Measurements from ENCODE around the gene KIRREL1.

The KIRREL1 gene

GRCh38 chr1:157993147-157993917, at the start of gene KIRREL1:
Gene KIRREL1 (plus strand): TSS chr1:157993645. CDS start chr1:157993677, 32 bp downstream.
- peak in 1 of 2 donors; percentile 12 for DNase-seq

DNA sequence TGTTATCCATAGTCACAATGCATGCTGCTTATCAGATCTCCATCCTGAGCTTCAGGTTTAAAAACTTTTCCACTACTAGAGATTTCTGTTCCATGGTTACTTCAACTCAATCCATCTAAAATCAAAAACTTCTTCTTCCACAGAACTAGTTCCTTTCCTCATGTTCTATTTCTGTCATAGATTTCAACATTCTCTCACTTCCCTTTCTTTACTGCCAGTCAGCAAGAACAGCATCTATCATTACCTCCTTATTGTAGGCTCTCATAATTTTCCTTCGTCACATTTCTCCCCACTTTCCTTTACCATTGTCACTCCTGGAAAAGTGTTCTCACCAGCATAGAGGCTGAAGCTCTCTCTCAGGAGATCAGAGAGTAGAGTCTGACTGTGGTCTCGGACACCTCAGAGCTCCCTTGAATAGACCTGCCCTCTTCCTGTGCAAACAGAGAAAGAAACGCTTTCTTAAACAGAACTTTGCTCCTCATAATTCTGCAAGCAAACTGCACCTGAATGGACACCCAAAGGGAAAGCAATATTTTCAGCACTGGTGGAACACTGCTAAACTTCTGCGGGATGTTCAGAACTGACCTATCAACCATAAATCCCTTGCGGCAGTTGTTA, 48.7 kb upstream of the KIRREL1 start:
- DNase-seq = peak in 1 of 2 donors; percentile 14

DNA sequence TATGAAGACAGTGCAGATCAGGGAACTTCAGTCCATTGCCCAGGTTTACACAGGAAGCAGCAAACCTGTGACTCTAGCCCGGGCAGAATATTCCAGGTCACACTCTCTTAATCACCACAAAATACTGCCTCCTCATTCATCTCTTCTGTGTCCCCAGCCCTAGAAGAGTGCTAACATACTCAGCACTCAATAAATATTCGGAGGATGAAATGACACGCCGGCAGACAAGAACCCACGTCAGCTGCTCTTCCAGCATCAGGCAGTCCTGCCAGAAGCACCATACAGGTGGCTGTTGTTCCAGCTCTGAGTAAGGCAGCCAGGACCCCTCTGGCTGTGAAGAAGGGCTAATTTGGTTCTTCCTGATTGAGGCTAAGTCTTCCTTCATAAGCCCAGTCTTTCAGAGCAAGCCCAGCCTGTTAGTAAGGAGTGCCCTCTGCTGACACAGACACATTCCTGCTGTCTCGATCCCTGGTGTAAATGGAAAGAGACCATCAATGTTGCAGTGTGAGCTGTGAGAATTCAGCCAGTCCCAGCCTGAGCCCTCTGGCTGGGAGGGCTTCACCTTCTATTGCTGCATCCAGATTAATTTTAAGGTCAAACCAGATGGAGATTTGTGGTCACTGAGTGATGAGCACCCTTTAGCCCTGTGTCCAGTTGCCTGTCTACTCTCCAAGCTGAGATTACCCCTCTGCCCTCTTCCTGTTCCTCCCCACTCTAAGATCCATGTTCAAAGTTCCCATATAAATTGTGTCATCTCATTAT, 45.0 kb upstream of the KIRREL1 start:
- DNase-seq = peak; percentile 29 to 65

- no peak for DNase-seq
Observed at GRCh38 chr1:157949074-157949354, 44.4 kb upstream of the KIRREL1 start.

DNA sequence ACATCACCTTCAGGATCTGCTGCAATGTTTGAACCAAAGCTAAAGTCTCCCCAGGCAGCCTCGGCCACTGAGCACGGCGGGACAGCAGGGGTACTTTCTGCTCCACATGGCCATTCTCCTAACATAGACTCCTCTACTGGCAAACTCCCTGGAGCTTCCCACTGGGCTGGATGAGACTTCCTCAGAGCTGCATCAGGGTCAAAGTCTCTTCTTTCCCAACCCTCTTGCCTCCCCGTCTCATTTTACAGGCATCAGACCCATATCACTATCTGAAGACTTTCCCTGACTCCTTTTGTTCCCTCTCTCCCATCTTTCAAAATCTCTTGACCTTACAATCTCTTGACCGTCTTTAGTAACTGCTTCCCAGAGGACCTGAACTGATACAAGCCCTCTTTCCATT, 42.2 kb upstream of the KIRREL1 start:
- no peak for DNase-seq

- DNase-seq = no peak
Observed at GRCh38 chr1:157952601-157953000, 40.8 kb upstream of the KIRREL1 start.

DNA sequence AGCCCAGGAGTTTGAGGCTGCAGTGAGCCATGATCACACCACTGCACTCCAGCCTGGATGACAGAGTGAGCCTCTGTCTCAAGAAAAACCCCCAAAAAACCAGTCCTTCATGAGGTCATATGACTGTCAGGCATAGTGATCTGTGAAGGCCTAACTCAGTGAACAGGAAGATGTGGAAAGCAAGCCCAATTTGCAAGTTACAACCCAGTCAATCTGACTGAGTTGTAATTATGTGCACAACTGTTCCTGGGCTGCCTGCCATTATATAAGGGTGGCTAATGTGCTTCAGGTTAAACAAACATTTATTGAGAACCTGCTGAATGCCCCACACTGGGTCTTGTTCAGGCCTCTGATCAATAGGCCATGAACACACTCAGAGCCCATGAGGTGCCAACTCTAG, 38.2 kb upstream of the KIRREL1 start:
- no peak for DNase-seq

GRCh38 chr1:157955857-157956256, 37.6 kb upstream of the KIRREL1 start:
- peak in 1 of 2 donors; percentile 1 for DNase-seq

- no peak for DNase-seq
Observed at GRCh38 chr1:157956732-157957131, 36.7 kb upstream of the KIRREL1 start.

GRCh38 chr1:157958263-157958662, 35.2 kb upstream of the KIRREL1 start:
- DNase-seq = no peak

DNA sequence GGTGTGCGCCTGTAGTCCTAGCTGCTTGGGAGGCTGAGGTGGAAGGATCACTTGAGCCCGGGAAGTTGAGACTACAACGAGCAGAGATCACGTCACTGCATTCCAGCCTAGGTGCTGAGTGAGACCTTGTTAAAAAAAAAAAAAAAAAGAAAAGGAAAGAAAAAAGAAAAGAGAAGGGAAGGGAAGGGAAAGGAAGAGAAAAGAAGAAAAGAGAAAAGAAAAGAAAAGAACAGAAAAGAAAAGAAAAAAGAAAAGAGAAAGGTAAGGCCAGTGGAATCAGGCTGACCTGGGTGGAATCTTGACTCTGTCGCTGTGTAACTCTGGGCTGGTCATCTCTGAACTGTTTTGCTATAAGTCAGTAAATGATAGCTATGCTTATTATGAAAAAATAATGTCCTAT, 33.7 kb upstream of the KIRREL1 start:
- DNase-seq = no peak

DNA sequence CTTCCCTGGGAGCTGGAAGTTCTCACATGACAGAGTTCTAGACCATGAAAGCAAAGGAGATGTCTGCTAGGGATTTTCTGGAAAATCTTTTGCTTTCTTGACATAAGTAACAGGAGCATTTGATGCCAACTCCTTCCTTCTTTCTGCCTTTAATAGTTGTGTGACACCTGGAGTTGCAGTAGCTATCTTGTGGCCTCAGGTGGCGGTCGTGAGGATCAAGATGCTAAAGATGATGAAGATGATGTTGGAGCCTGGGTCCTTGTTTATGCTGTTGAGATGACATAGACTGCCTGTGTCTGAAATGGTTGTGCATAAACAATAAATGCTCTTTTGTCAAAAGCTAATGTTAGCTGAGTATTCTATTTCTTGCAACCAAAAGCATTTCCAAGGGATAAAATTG, 32.7 kb upstream of the KIRREL1 start:
- no peak for DNase-seq

DNA sequence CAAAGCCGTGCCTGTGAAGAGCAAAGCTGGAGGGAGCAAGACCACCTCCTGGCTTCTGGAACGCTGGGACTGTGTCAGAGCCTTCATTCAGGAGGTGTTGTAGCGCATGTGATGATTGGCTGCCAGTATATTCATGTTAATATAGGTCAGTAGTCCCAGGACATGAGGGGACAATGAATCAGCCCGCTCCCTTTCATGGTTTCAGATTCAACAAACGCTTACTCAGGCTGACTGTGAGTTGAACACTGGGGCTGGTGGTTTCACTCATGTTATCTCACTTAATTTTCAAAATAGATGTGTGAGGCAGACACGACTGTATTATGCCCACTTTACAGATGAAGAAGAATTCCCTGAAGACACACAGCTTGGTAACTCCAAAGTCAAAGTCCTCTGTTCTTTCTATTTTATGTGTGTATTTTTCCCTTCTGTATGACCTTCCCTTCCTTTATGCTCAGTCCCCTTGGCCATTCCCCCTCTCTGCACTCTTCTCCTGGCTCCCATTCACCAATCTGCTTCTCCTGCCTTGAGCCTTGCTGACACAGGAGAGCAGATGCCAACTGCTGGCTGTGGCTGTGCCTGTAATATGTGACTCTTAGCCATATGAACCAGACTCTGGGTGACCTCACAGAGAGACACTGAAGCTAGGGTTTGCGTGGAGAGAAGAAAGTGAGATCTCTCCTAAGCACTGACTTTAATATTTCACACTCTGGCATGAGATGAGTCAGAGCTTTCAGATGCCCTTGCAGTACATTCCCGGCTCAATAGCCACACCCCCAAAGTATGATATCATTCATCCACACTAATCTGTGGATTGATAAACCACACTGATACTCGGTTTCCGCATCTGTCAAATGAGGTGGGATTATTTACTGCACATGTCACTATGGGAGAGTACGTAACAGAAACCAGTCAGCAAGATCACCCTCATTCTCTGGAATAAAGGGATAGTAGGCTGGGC, 31.4 kb upstream of the KIRREL1 start:
- DNase-seq = no peak

GRCh38 chr1:157963713-157964112, 29.7 kb upstream of the KIRREL1 start:
- DNase-seq = peak; percentile 58 to 76

- no peak for DNase-seq
Observed at GRCh38 chr1:157965584-157965983, 27.9 kb upstream of the KIRREL1 start.

DNA sequence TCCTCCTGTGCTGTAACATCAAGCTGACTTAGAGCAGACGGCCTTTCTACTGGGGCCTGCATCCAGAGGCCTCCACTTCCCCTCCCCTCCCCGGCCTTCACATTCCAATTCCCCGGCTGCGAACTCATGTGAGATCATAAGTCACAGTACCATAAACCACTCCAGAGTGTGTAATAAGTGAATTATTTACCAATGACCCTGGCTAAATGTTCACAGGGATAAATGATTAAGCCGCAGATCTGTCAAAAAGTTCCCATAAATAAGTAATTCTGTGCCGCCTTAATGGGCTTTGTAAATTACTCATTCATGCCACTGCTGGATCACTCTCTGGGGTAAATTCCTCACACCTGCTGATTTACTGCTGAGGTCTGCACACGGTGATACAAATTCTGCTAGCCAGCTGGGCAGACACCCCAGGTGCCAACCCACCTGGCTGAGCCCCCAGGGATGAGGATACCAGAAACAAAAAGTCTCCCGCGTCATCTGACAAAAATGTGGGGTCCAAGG, 27.4 kb upstream of the KIRREL1 start:
- DNase-seq = no peak

- no peak for DNase-seq
Observed at GRCh38 chr1:157967205-157967604, 26.2 kb upstream of the KIRREL1 start.

DNA sequence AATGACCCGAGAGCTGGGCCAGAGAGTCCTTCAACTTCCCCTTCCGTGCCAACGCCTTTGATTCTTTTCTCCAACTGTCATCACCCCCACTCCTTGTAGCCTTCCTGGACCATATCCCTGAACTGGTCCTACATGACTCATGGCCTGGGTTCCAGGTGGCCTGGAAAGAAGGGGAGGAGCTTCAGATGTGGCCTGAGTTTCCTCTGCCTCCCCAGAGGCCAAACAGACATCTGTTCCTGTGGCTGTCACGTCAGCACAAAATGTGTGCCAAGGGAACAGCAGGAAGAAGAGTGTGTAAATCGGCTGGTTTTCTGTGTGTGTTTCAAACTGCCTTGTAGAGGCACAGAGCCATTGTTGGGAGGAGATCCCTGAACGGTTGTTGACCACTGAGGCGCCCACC, 24.9 kb upstream of the KIRREL1 start:
- DNase-seq = no peak

GRCh38 chr1:157968946-157969345, 24.5 kb upstream of the KIRREL1 start:
- DNase-seq = no peak

GRCh38 chr1:157969697-157970485, 23.6 kb upstream of the KIRREL1 start:
- DNase-seq = peak in 1 of 2 donors; percentile 14

DNA sequence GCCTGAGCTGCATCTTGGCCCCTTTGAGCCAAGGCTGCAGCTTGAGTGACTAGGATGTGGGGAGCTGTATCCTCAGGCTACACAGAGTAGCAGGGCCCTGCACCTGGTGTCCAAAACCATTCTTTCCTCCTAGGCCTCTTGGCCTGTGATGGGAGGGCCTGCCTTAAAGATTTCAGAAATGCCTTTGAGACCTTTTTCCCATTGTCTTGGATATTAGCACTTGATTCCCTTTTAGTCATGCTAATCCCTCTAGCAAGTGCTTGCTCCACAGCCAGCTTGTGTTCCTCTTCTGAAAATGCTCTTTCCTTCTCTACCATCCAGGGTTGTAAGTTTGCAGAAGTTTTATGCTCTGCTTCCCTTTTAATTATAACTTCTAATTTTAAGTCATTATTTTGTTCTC, 21.7 kb upstream of the KIRREL1 start:
- no peak for DNase-seq

Data from hippocampal formation (tissue), 2 donors.